ENCODE data around the gene LGR4.

DNA sequence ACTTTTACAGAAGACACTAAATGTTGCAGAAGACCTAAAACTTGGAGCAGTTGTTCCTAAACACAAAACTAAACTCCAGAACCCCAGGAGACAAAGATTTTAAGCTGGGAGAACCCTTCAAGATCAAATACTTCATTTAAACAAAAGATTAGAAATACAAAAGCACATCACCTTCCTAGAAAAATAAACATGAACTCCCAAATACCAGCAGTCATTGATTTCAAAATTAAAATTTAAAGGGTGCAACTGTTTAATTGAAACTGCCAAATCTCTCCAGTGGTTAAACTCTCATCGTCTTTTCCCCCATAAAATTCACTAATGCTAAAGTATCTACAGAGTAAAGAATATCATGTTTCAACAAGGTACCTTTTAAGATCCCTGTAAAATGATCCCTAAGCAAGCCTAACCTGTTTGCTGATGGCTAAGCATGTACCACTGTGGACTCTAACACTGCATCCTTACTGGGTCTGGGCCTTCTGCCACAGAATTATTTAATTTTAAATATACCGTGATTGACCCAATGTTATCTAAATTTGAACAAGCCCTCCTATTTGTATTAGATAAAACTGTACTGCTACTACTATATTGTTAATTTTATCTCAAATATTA is 55.9 kb downstream of the LGR4 start:
- TF ChIP-seq CTCF (IDR thresholded peaks at IDR 0.05), result no peak
- TF ChIP-seq POLR2A (IDR thresholded peaks at IDR 0.05), result no peak

All from tibial nerve (tissue), 3 donors.